Transverse colon (tissue), 4 donors: ENCODE measurements around the gene NUP37. TPM values are rescaled to one million over a fixed set of nuclear protein-coding genes. Genes with fewer than 3 reads are reported as not detected.

Source experiments
- DNase-seq: peaks from one replicate; pipeline ENCODE4 v3.0.0-alpha.2; 2019
- H3K27ac ChIP-seq, 4 donors: fragments of 200-600 bp; sonication (generic); 2 replicates each; pipeline ENCODE4 v1.5.1; 2016 to 2018; ENCODE audit warnings: inconsistent platforms in 4 of 4
- H3K27me3 ChIP-seq: fragments of 200-600 bp; sonication (generic); 2 replicates; pipeline ENCODE4 v1.5.1; 2017; ENCODE audit warnings: inconsistent platforms
- H3K36me3 ChIP-seq, 4 donors: fragments of 200-600 bp; sonication (generic); 2 replicates each; pipeline ENCODE4 v1.5.1; 2017 to 2019; ENCODE audit warnings: inconsistent platforms in 4 of 4
- H3K4me1 ChIP-seq, 4 donors: fragments of 200-600 bp; sonication (generic); 2 replicates each; pipeline ENCODE4 v1.5.1; 2017 to 2020; ENCODE audit warnings: inconsistent platforms in 4 of 4
- H3K4me3 ChIP-seq, 4 donors: fragments of 200-600 bp; sonication (generic); 1 replicate in 1 of 4; 2 replicates in 3 of 4; pipeline versions ENCODE4 v1.5.1 to v1.6.1; 2017 to 2019; ENCODE audit warnings: inconsistent platforms in 4 of 4
- H3K9me3 ChIP-seq, 2 donors: fragments of 200-600 bp; sonication (generic); 2 replicates each; pipeline ENCODE4 v1.5.1; 2017 to 2019; ENCODE audit warnings: inconsistent platforms in 2 of 2
- CTCF ChIP-seq, 5 experiments: fragments of 200-600 bp in 3 of 5; fragments of 450-650 bp in 2 of 5; sonication (generic) in 3 of 5; IDR thresholded peaks; 1 replicate in 2 of 5; 2 replicates in 3 of 5; pipeline ENCODE4 v1.5.1; 2016 to 2017; ENCODE audit warnings: antibody characterized with exemption in 5 of 5, inconsistent platforms in 3 of 5, mild to moderate bottlenecking in 2 of 5, moderate library complexity in 1 of 5
- EP300 ChIP-seq: sonication (generic); formaldehyde crosslinking; IDR thresholded peaks from one replicate; pipeline ENCODE4 v1.6.1; 2017; ENCODE audit warnings: antibody characterized with exemption, low read depth
- POLR2A ChIP-seq: fragments of 450-650 bp; IDR thresholded peaks from one replicate; pipeline ENCODE4 v1.6.1; 2016; ENCODE audit warnings: antibody characterized with exemption, mild to moderate bottlenecking, moderate library complexity
- POLR2AphosphoS5 ChIP-seq, 3 donors: sonication (generic); formaldehyde crosslinking; IDR thresholded peaks; one replicate each; pipeline ENCODE4 v1.6.1; 2016; ENCODE audit warnings: antibody characterized with exemption in 3 of 3
- WGBS, 2 donors: methylation state at CpG; one replicate each; pipeline ENCODE4 v1.1.5; 2018; ENCODE audit warnings: low coverage in 1 of 2; 5-methylcytosine and 5-hydroxymethylcytosine counted together
- in situ Hi-C, 4 donors: fragments of 200-750 bp; cut with MboI; loops; one replicate each; pipeline versions ENCODE4 v1.15.0 to v1.15.1; 2017; ENCODE audit warnings: low sequenced_read_pairs in 3 of 4, low pct_ligation_motif_present in 1 of 4, low pct_unique_long_range_greater_than_20kb in 1 of 4
- intact Hi-C: fragments of 100-400 bp; cut with DNase I; formaldehyde crosslinking; loops from one replicate; pipeline ENCODE4 v1.15.1; 2023; ENCODE audit warnings: low total_unique reads
- total RNA-seq, 4 donors: library from RNA; depleted of rRNA; stranded (reverse); fragments of >200 nt; gene quantifications; one replicate each; pipeline ENCODE4 v1.1.0, GENCODE V29; 2016

NUP37 gene
- total RNA-seq, 4 donors from 2014 or later = 2.6 to 19.3 (median 10.2) TPM

GRCh38 chr12:102026728-102027127 is 93.2 kb downstream of the NUP37 start:
- Histone ChIP-seq H3K4me1 (peaks cover 3 to 23% (median 7%) of the 10 kb centered on the region in 4 donors), H3K27me3 (no peaks in the 10 kb centered on the region), H3K27ac (no peak overlapping the region), H3K9me3 (no peaks in the 10 kb centered on the region), H3K4me3 (no peak overlapping the region), H3K36me3 (peaks cover 0 to 4% (median 0%) of the 10 kb centered on the region in 4 donors)
- DNase-seq = no peak
- WGBS, 2 donors = 59% methylated on average over 1 of the region's 1 CpG; no CpG with 5 or more reads in 1 of the 2 donors
- in situ Hi-C loops (no loop called here), intact Hi-C loops (no loop called here)
- TF ChIP-seq EP300 = no peak
- no peak for TF ChIP-seq POLR2A
- TF ChIP-seq CTCF (IDR thresholded peaks at IDR 0.05) = no peak
- no peak for TF ChIP-seq POLR2AphosphoS5 (IDR thresholded peaks at IDR 0.05)

- intact Hi-C loops (no loop called here), in situ Hi-C loops (no loop called here)
- no peaks in the 10 kb centered on the region for H3K27me3 ChIP-seq
- H3K36me3 ChIP-seq = peaks cover 0 to 4% (median 0%) of the 10 kb centered on the region in 4 donors
- H3K4me3 ChIP-seq = no peak overlapping the region
- peak overlapping the region in 3 of 4 donors; percentile 4 to 64 (median 4) for H3K27ac ChIP-seq
- no peak for DNase-seq
- TF ChIP-seq CTCF (IDR thresholded peaks at IDR 0.05) (no peak), POLR2A (no peak), POLR2AphosphoS5 (IDR thresholded peaks at IDR 0.05) (no peak), EP300 (no peak)
- peaks cover 4 to 37% (median 11%) of the 10 kb centered on the region in 4 donors for H3K4me1 ChIP-seq
- H3K9me3 ChIP-seq = no peaks in the 10 kb centered on the region
- WGBS, 2 donors = 63 to 66% methylated on average over 2 of the region's 2 CpGs
Observed at GRCh38 chr12:102024765-102025164, 95.1 kb downstream of the NUP37 start.

GRCh38 chr12:102023343-102023930 is 96.5 kb downstream of the NUP37 start:
- no peak for TF ChIP-seq POLR2A
- peak in 1 of 3 donors; percentile 12 for TF ChIP-seq POLR2AphosphoS5 (IDR thresholded peaks at IDR 0.05)
- 60 to 82% methylated on average over 1 to 3 of the region's 3 CpGs for WGBS, 2 donors
- Histone ChIP-seq H3K4me1 (peaks cover 4 to 38% (median 11%) of the 10 kb centered on the region in 4 donors), H3K4me3 (no peak overlapping the region), H3K9me3 (no peaks in the 10 kb centered on the region), H3K27ac (peak overlapping the region; percentile 4 to 64 (median 24)), H3K36me3 (peaks cover 0 to 4% (median 0%) of the 10 kb centered on the region in 4 donors), H3K27me3 (no peaks in the 10 kb centered on the region)
- DNase-seq = no peak
- in situ Hi-C loops = no loop called here
- intact Hi-C loops = no loop called here

Other genes with a start within 250 kb of the NUP37 start
- gene DRAM1, start 242.5 kb downstream of the NUP37 start, total RNA-seq = 10 to 100 TPM in 2 of 4 donors, 1 to 10 TPM in 2; 3.7 to 20.1 (median 8.7) TPM
- gene WASHC3, start 58.1 kb downstream of the NUP37 start, total RNA-seq = 10 to 100 TPM; 18.7 to 78.6 (median 52.3) TPM
- gene PARPBP, start 69 bp upstream of the NUP37 start, total RNA-seq = 1 to 10 TPM; 1.2 to 4.1 (median 2.4) TPM
- not detected for gene PMCH, start 77.7 kb upstream of the NUP37 start, total RNA-seq